WTC11 (cell line): Measurements from ENCODE around the gene COPZ2. TPM values are rescaled to one million over a fixed set of nuclear protein-coding genes. Genes with fewer than 3 reads are reported as not detected.

Experiments used
- ATAC-seq: fragments of 200-7000 bp; cut with Tn5 transposase; 2 replicates; pipeline ENCODE4 v1.10.0; 2021; ENCODE audit warnings: mild to moderate bottlenecking, moderate library complexity
- CTCF ChIA-PET: fragments of 300-600 bp; sonication (Branson Sonifier 250); formaldehyde crosslinking; loops from one replicate; lab custom pipeline; 2021; ENCODE audit warnings: antibody characterized with exemption; lab: Charles Lee
- POLR2A ChIA-PET: fragments of 350-600 bp; sonication (Branson Sonifier 250); formaldehyde crosslinking; loops from one replicate; lab custom pipeline; 2021; ENCODE audit warnings: antibody characterized with exemption; lab: Charles Lee
- DNase-seq: peaks from one replicate; pipeline ENCODE4 v3.0.0; 2021; ENCODE audit warnings: low spot score
- H3K27ac Mint-ChIP-seq: 2 replicates; pipeline ENCODE4 v1.8.0; 2021; ENCODE audit warnings: mixed read lengths
- H3K27me3 Mint-ChIP-seq: 2 replicates; pipeline ENCODE4 v1.8.0; 2021; ENCODE audit warnings: low read depth, mild to moderate bottlenecking, moderate library complexity, mixed read lengths
- H3K36me3 Mint-ChIP-seq: 2 replicates; pipeline ENCODE4 v1.8.0; 2021; ENCODE audit warnings: mixed read lengths
- H3K4me1 Mint-ChIP-seq: 2 replicates; pipeline ENCODE4 v1.8.0; 2022; ENCODE audit warnings: mixed read lengths
- H3K4me3 Mint-ChIP-seq: 2 replicates; pipeline ENCODE4 v1.8.0; 2021; ENCODE audit warnings: mild to moderate bottlenecking, moderate library complexity, mixed read lengths
- H3K9me3 Mint-ChIP-seq: 2 replicates; pipeline ENCODE4 v1.8.0; 2021; ENCODE audit warnings: mixed read lengths
- AFF4 ChIP-seq: sonication (generic); formaldehyde crosslinking; IDR thresholded peaks from 2 replicates; pipeline ENCODE4 v1.8.1; 2023; ENCODE audit warnings: mild to moderate bottlenecking, missing genetic modification reagents, borderline replicate concordance
- ATF3 ChIP-seq: sonication (generic); formaldehyde crosslinking; conservative IDR thresholded peaks from 2 replicates; pipeline ENCODE4 v1.8.1; 2022; ENCODE audit warnings: mild to moderate bottlenecking, missing genetic modification reagents
- E2F1 ChIP-seq: sonication (generic); formaldehyde crosslinking; IDR thresholded peaks from 2 replicates; pipeline ENCODE4 v1.8.0; 2022; ENCODE audit warnings: mild to moderate bottlenecking, missing genetic modification reagents
- E2F5 ChIP-seq: sonication (generic); formaldehyde crosslinking; IDR thresholded peaks from 2 replicates; pipeline ENCODE4 v1.8.1; 2022; ENCODE audit warnings: mild to moderate bottlenecking, moderate library complexity, missing genetic modification reagents
- ELF4 ChIP-seq: sonication (generic); formaldehyde crosslinking; IDR thresholded peaks from 2 replicates; pipeline ENCODE4 v1.8.1; 2022; ENCODE audit warnings: low read depth, mild to moderate bottlenecking, moderate library complexity, missing genetic modification reagents
- ERG ChIP-seq: fragments of 250-450 bp; sonication (Bioruptor Pico); IDR thresholded peaks from 2 replicates; pipeline ENCODE4 v1.8.0; 2021; ENCODE audit warnings: mild to moderate bottlenecking
- GRHL2 ChIP-seq: fragments of 250-450 bp; sonication (Bioruptor Pico); IDR thresholded peaks from 2 replicates; pipeline ENCODE4 v1.8.0; 2022; ENCODE audit warnings: mild to moderate bottlenecking, moderate library complexity; ENCODE audit not compliant: insufficient replicate concordance, severe bottlenecking
- GTF2I ChIP-seq: fragments of 250-450 bp; sonication (Bioruptor Pico); conservative IDR thresholded peaks from 2 replicates; pipeline ENCODE4 v1.4.0; 2021; ENCODE audit warnings: mild to moderate bottlenecking
- HMGA2 ChIP-seq: fragments of 250-450 bp; sonication (Bioruptor Pico); IDR thresholded peaks from 2 replicates; pipeline ENCODE4 v1.4.0; 2021; ENCODE audit warnings: mild to moderate bottlenecking, moderate library complexity
- OVOL2 ChIP-seq: fragments of 250-450 bp; sonication (Bioruptor Pico); IDR thresholded peaks from 2 replicates; pipeline ENCODE4 v1.9.0; 2021; ENCODE audit warnings: mild to moderate bottlenecking, borderline replicate concordance
- TEAD4 ChIP-seq: sonication (generic); formaldehyde crosslinking; IDR thresholded peaks from 2 replicates; pipeline ENCODE4 v1.8.0; 2022; ENCODE audit warnings: mild to moderate bottlenecking, missing genetic modification reagents
- ZMAT4 ChIP-seq: fragments of 250-450 bp; sonication (Bioruptor Pico); IDR thresholded peaks from 2 replicates; pipeline ENCODE4 v1.9.0; 2021; ENCODE audit warnings: mild to moderate bottlenecking
- ZNF121 ChIP-seq: sonication (generic); formaldehyde crosslinking; IDR thresholded peaks from 2 replicates; pipeline ENCODE4 v1.8.0; 2023; ENCODE audit warnings: missing genetic modification reagents
- ZNF281 ChIP-seq: sonication (generic); formaldehyde crosslinking; IDR thresholded peaks from 2 replicates; pipeline ENCODE4 v1.8.0; 2023; ENCODE audit warnings: mild to moderate bottlenecking, missing genetic modification reagents
- total RNA-seq: library from RNA; stranded (reverse); gene quantifications from 3 replicates; pipeline ENCODE4 v1.2.3, GENCODE V29; 2021

Gene COPZ2
- total RNA-seq, 1 experiment from 2014 or later: 0.44 TPM

GRCh38 chr17:47993964-47994363 is 43.6 kb downstream of the COPZ2 start (continued):
- TF ChIP-seq AFF4 (CRISPR knock-in tag): no peak
- TF ChIP-seq OVOL2 (CRISPR knock-in tag): no peak
- no peak for TF ChIP-seq ELF4 (CRISPR knock-in tag)
- TF ChIP-seq HMGA2 (CRISPR knock-in tag): no peak
- no peak for TF ChIP-seq E2F5 (CRISPR knock-in tag)
- no peak for TF ChIP-seq TEAD4 (CRISPR knock-in tag)
- no peak for TF ChIP-seq GTF2I (CRISPR knock-in tag)
- TF ChIP-seq ZNF281 (CRISPR knock-in tag): no peak

- TF ChIP-seq ZMAT4 (CRISPR knock-in tag) (no peak), GRHL2 (CRISPR knock-in tag) (no peak), TEAD4 (CRISPR knock-in tag) (no peak), ATF3 (no peak), E2F1 (no peak), ERG (no peak), ZNF121 (no peak)
- H3K27ac Mint-ChIP-seq: no peak overlapping the region
- H3K4me3 Mint-ChIP-seq: no peak overlapping the region
- no peak for ATAC-seq
- H3K27me3 Mint-ChIP-seq: no peaks in the 10 kb centered on the region
- DNase-seq: no peak
- no peaks in the 10 kb centered on the region for H3K9me3 Mint-ChIP-seq
- CTCF ChIA-PET: interaction anchor here (0.6 to 3.1 kb wide), 7 partner anchors 9 to 152 kb away, joined by 3 to 18 read pairs (median 4); partner anchors contain the start of gene SCRN2
- H3K36me3 Mint-ChIP-seq: no peaks in the 10 kb centered on the region
- POLR2A ChIA-PET: no interaction called here
- H3K4me1 Mint-ChIP-seq: peaks cover 51% of the 10 kb centered on the region
Measured at GRCh38 chr17:47993031-47993564, 44.5 kb downstream of the COPZ2 start.
